Loucy (cell line): ENCODE results near the gene KLHL24.
A peak's percentile ranks its signal among the peaks of the same experiment; 100 is the strongest.
"Not testable (repeated sequence)": the region's sequence is repeated elsewhere in the genome, so short reads cannot be mapped to it uniquely, and the experiment has no call there.

Experiments
- H2AFZ ChIP-seq: fragments of 200-600 bp; sonication (generic); 2 replicates; pipeline ENCODE4 v1.6.0; 2016; ENCODE audit warnings: antibody characterized with exemption, mild to moderate bottlenecking, low read length, moderate library complexity
- H3F3A ChIP-seq: fragments of 200-600 bp; 2 replicates; pipeline ENCODE4 v1.6.0; 2016; ENCODE audit warnings: antibody characterized with exemption, low read depth, mild to moderate bottlenecking
- H3K27me3 ChIP-seq: fragments of 200-600 bp; sonication (generic); 2 replicates; pipeline ENCODE4 v1.6.1; 2014; ENCODE audit warnings: low read length, mild to moderate bottlenecking; ENCODE audit not compliant: insufficient read depth, poor library complexity, severe bottlenecking
- H3K36me3 ChIP-seq: fragments of 200-600 bp; sonication (generic); 2 replicates; pipeline ENCODE4 v1.6.1; 2016; ENCODE audit warnings: low read length; ENCODE audit not compliant: insufficient read depth
- H3K4me1 ChIP-seq: fragments of 200-600 bp; sonication (generic); 2 replicates; pipeline ENCODE4 v1.5.1; 2014; ENCODE audit warnings: low read length, mild to moderate bottlenecking; ENCODE audit not compliant: insufficient read depth, poor library complexity, severe bottlenecking
- H3K4me2 ChIP-seq: fragments of 200-600 bp; sonication (generic); 2 replicates; pipeline ENCODE4 v1.6.0; 2014; ENCODE audit warnings: antibody characterized with exemption, low read length, low read depth, mild to moderate bottlenecking; ENCODE audit not compliant: poor library complexity, severe bottlenecking
- H3K4me3 ChIP-seq: fragments of 200-600 bp; sonication (generic); 2 replicates; pipeline ENCODE4 v1.5.1; 2014; ENCODE audit warnings: low read length, mild to moderate bottlenecking, mixed read lengths; ENCODE audit not compliant: poor library complexity, severe bottlenecking
- H3K79me2 ChIP-seq: fragments of 200-600 bp; sonication (generic); 2 replicates; pipeline ENCODE4 v1.6.1; 2014; ENCODE audit warnings: low read length; ENCODE audit not compliant: insufficient read depth
- H3K9ac ChIP-seq: fragments of 200-600 bp; sonication (generic); 2 replicates; pipeline ENCODE4 v1.6.0; 2014; ENCODE audit warnings: mild to moderate bottlenecking, low read depth, low read length, moderate library complexity; ENCODE audit not compliant: poor library complexity, severe bottlenecking
- H3K9me2 ChIP-seq: fragments of 200-600 bp; sonication (generic); replicated peaks from 2 replicates; pipeline ENCODE4 v1.6.1; 2016; ENCODE audit warnings: low read depth, low read length, mixed read lengths
- H3K9me3 ChIP-seq: fragments of 200-600 bp; sonication (generic); 2 replicates; pipeline ENCODE4 v1.6.1; 2014; ENCODE audit warnings: mild to moderate bottlenecking, antibody characterized with exemption, low read length, low read depth; ENCODE audit not compliant: insufficient read depth
- H4K20me1 ChIP-seq: fragments of 200-600 bp; sonication (generic); 2 replicates; pipeline ENCODE4 v1.6.0; 2014; ENCODE audit warnings: antibody characterized with exemption, low read length, mild to moderate bottlenecking; ENCODE audit not compliant: insufficient read depth, poor library complexity, severe bottlenecking
- EZH2phosphoT487 ChIP-seq: fragments of 200-600 bp; IDR thresholded peaks from 2 replicates; pipeline ENCODE4 v1.6.1; 2018; ENCODE audit warnings: antibody characterized with exemption, mild to moderate bottlenecking, moderate library complexity, borderline replicate concordance
- TF ChIP-seq, protein P1 (sequence below): fragments of 200-600 bp; sonication (generic); conservative IDR thresholded peaks from 2 replicates; pipeline ENCODE4 v1.5.1; 2014; ENCODE audit warnings: mild to moderate bottlenecking, antibody characterized with exemption, low read length

Gene KLHL24

DNA sequence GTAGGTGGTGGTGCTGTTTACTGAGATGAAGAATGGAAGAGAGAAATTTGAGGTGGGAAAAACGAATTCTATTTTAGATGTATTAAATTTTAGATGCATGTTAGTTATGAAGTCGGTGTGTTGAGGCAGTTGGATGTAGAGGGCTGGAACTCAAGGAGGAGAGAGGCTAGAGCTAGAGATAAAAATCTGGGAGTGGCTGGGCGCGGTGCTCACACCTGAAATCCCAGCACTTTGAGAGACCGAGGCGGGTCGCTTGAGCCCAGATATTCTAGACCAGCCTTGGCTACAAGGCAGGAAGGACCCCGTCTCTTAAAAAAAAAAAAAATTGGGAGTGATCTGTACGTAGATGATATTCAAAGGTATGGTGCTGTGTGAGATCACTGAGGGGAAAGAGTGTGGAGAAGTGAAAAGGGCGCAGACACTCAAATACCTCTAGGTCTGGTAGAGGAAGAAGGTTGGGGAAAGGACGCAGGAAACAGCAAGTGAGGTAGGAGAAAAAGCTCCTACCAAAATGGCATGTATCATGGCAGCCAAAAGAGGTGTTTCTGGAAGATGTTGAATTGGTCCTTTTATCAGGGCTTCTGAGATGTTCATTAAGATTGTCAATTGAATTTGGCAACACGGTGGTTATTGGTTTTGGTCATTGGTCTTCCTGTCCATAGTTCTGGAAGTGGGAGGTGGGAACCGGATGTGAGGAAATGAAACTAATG lies 64.0 kb downstream of the KLHL24 start:
- Histone ChIP-seq H4K20me1 (peaks cover 62% of the 10 kb centered on the region), H3F3A (no peaks in the 10 kb centered on the region), H3K9me2 (no peaks in the 10 kb centered on the region), H3K27me3 (no peaks in the 10 kb centered on the region), H2AFZ (no peak overlapping the region), H3K4me3 (peak overlapping the region; percentile 94), H3K4me1 (peaks cover 42% of the 10 kb centered on the region), H3K9me3 (no peaks in the 10 kb centered on the region), H3K79me2 (peaks cover 72% of the 10 kb centered on the region), H3K9ac (peak overlapping the region; percentile 92), H3K36me3 (no peaks in the 10 kb centered on the region), H3K4me2 (peak overlapping the region; percentile 84)
- no peak for TF ChIP-seq EZH2phosphoT487
- TF ChIP-seq, protein P1, sequence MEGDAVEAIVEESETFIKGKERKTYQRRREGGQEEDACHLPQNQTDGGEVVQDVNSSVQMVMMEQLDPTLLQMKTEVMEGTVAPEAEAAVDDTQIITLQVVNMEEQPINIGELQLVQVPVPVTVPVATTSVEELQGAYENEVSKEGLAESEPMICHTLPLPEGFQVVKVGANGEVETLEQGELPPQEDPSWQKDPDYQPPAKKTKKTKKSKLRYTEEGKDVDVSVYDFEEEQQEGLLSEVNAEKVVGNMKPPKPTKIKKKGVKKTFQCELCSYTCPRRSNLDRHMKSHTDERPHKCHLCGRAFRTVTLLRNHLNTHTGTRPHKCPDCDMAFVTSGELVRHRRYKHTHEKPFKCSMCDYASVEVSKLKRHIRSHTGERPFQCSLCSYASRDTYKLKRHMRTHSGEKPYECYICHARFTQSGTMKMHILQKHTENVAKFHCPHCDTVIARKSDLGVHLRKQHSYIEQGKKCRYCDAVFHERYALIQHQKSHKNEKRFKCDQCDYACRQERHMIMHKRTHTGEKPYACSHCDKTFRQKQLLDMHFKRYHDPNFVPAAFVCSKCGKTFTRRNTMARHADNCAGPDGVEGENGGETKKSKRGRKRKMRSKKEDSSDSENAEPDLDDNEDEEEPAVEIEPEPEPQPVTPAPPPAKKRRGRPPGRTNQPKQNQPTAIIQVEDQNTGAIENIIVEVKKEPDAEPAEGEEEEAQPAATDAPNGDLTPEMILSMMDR, result no peak

DNA sequence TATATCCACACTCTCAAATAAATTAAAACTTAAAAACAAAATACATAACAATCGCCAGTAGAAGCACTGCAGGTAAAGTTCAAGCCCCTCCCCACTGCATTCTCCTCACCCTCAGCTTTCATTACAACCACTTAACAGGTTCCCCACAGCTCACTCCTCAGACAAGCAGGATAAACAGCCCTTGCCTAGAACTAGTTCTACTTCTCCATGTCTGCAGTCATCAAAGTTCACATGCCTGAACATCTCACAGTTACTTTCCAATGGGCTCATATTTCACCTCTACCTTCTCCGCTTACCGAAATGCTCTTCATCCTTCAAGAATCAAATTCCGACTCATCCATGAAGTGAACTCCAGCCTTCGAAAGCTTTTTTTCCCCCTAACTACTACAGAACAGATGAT lies 66.3 kb downstream of the KLHL24 start:
- H3K4me3 ChIP-seq, result peak overlapping the region; percentile 94
- no peak overlapping the region for H2AFZ ChIP-seq
- no peaks in the 10 kb centered on the region for H3K36me3 ChIP-seq
- no peaks in the 10 kb centered on the region for H3K9me2 ChIP-seq
- no peaks in the 10 kb centered on the region for H3K9me3 ChIP-seq
- peaks cover 57% of the 10 kb centered on the region for H3K4me1 ChIP-seq
- no peak overlapping the region for H3K9ac ChIP-seq
- H3K27me3 ChIP-seq, result no peaks in the 10 kb centered on the region
- H3K4me2 ChIP-seq, result peak overlapping the region; percentile 84
- H4K20me1 ChIP-seq, result peaks cover 82% of the 10 kb centered on the region
- no peak for TF ChIP-seq EZH2phosphoT487
- TF ChIP-seq, protein P1, result no peak
- peaks cover 95% of the 10 kb centered on the region for H3K79me2 ChIP-seq
- H3F3A ChIP-seq, result no peaks in the 10 kb centered on the region

DNA sequence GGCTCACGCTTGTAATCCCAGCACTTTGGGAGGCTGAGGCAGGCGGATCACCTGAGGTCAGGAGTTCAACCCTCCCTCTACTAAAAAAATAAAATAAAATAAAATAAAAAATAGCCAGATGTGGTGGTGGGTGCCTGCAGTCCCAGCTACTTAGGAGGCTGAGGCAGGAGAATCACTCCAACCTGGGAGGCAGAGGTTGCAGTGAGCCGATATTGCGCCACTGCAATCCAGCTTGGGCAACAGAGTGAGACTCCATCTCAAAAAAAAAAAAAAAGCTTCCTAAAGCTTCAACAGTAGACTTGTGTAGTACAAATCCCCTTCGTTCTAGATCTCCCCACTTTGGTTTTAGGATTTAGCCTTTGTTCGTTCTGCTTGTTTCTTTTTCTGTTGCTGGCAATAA lies 68.5 kb downstream of the KLHL24 start:
- Histone ChIP-seq H3K79me2 (peaks cover 100% of the 10 kb centered on the region), H3K4me2 (peak overlapping the region; percentile 84), H3K4me1 (peaks cover 53% of the 10 kb centered on the region), H3K4me3 (peak overlapping the region; percentile 3), H4K20me1 (peaks cover 92% of the 10 kb centered on the region)
- H3K9me3 ChIP-seq, H3F3A ChIP-seq, H3K9me2 ChIP-seq, H3K9ac ChIP-seq, H2AFZ ChIP-seq, H3K27me3 ChIP-seq, H3K36me3 ChIP-seq: not testable (repeated sequence)

DNA sequence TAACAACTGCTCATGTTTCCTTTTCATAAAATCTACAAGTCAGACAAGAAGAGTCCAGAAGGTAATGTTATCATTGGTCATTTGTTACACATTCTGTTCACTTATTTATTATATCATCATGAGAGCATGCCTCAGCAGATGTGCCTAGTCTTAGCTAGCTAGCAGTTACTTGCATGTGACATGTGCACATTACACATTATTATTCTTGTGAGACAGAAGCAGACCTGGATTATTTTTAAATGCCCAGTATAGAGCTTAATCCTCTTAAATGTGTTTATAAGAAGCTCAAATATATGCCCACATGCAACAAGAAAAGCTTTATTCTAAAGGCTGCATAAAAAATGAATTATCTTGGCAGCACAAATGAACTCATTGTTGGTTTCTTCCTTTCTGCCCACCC lies 74.8 kb downstream of the KLHL24 start:
- peaks cover 99% of the 10 kb centered on the region for H3K79me2 ChIP-seq
- TF ChIP-seq EZH2phosphoT487, result no peak
- TF ChIP-seq, protein P1, result no peak
- H4K20me1 ChIP-seq, result peaks cover 85% of the 10 kb centered on the region
- H3K27me3 ChIP-seq, result no peaks in the 10 kb centered on the region
- no peaks in the 10 kb centered on the region for H3F3A ChIP-seq
- no peaks in the 10 kb centered on the region for H3K9me3 ChIP-seq
- H3K4me2 ChIP-seq, result no peak overlapping the region
- no peak overlapping the region for H3K9ac ChIP-seq
- H3K9me2 ChIP-seq, result no peaks in the 10 kb centered on the region
- no peak overlapping the region for H2AFZ ChIP-seq
- H3K36me3 ChIP-seq, result peaks cover 8% of the 10 kb centered on the region
- H3K4me3 ChIP-seq, result no peak overlapping the region
- H3K4me1 ChIP-seq, result peaks cover 9% of the 10 kb centered on the region
